Ascending aorta (tissue), 2 donors: ENCODE results near the gene BICRA. TPM values are rescaled to one million over a fixed set of nuclear protein-coding genes. Genes with fewer than 3 reads are reported as not detected.

ENCODE experiments used
- DNase-seq, 2 donors: peaks; one replicate each; pipeline ENCODE4 v3.0.0-alpha.2; 2019; ENCODE audit warnings: low spot score in 2 of 2
- H3K27ac ChIP-seq, 2 donors: fragments of 200-600 bp; sonication (generic); one replicate each; pipeline ENCODE4 v1.5.1; 2016 to 2017; ENCODE audit warnings: mild to moderate bottlenecking in 1 of 2
- H3K27me3 ChIP-seq: fragments of 200-600 bp; sonication (generic); one replicate; pipeline ENCODE4 v1.5.1; 2017
- H3K36me3 ChIP-seq, 2 donors: fragments of 200-600 bp; sonication (generic); one replicate each; pipeline ENCODE4 v1.5.1; 2016
- H3K4me1 ChIP-seq, 2 donors: fragments of 200-600 bp; sonication (generic); one replicate each; pipeline ENCODE4 v1.5.1; 2016 to 2017; ENCODE audit warnings: mild to moderate bottlenecking in 1 of 2
- H3K4me3 ChIP-seq, 2 donors: fragments of 200-600 bp; sonication (generic); one replicate each; pipeline ENCODE4 v1.5.1; 2016 to 2017; ENCODE audit warnings: mild to moderate bottlenecking in 1 of 2
- H3K9me3 ChIP-seq, 2 donors: fragments of 200-600 bp; sonication (generic); one replicate each; pipeline ENCODE4 v1.5.1; 2016
- intact Hi-C: fragments of 100-400 bp; cut with DNase I; formaldehyde crosslinking; loops from one replicate; pipeline ENCODE4 v1.15.1; 2023
- total RNA-seq: library from RNA; depleted of rRNA; stranded (reverse); fragments of >200 nt; gene quantifications from one replicate; pipeline ENCODE4 v1.1.0, GENCODE V29; 2016
- TF ChIP-seq, protein P1 (sequence below), 3 experiments: fragments of 200-600 bp in 2 of 3; fragments of 450-650 bp in 1 of 3; sonication (generic) in 2 of 3; IDR thresholded peaks; one replicate each; pipeline ENCODE4 v1.5.1; 2016 to 2019; ENCODE audit warnings: antibody characterized with exemption in 3 of 3, mild to moderate bottlenecking in 1 of 3, moderate library complexity in 1 of 3

Gene BICRA
- total RNA-seq, 1 donor from 2014 or later, result 19.7 TPM

DNA sequence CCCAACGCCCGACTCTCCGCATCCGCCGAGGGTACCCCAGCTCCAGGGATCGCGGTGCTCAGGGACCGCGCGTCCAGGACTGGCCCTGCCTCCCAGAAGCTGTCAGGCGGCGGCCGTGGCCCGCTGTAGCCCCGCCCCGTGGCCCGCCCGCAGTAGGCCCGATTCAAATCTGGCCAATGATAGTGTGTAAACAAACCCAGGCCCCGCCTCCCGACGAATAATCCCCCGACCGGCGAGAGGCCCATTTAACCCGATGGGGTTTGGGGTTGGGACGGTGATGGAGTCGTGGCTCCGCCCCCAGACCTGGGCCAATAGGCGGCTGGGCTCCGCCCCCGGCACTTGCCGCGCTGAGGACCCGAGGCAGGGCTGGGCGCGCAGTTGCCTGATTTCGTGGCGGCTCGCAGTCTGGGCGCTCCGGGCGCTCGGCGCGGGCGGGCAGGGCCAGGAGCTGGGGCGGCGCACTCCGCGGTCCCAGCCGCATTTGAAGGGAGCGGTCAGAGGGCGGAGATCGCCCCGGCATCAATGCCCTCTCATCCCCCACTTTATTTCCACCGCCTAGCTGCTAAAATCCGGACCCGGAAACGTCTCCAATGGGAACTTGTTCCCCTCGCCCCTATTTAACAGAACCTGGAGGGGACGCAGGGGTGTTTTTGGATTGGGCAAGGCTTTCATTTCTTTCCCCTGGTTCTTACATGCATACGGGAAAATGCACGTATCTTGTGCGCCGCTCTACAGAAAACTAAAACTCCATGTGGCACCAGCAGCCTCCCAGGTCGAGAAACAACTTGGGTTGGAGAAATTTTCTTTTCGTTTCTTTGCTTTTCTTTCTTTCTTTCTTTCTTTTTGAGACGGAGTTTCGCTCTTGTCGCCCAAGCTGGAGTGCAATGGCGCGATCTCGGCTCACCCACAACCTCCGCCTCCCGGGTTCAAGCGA, 8.4 kb upstream of the BICRA start:
- no peaks in the 10 kb centered on the region for H3K9me3 ChIP-seq
- intact Hi-C loops, result loop anchor here (1.0 to 10.0 kb wide), 5 partner anchors 8 to 326 kb away; partner anchors contain the start of genes INAFM1, NAPA and ZNF541
- DNase-seq, result peak; percentile 99 to 100
- peaks cover 0 to 13% of the 10 kb centered on the region in 2 donors for H3K4me1 ChIP-seq
- H3K27ac ChIP-seq, result peak overlapping the region; percentile 74 to 84
- no peaks in the 10 kb centered on the region for H3K36me3 ChIP-seq
- peak overlapping the region; percentile 55 to 69 for H3K4me3 ChIP-seq
- TF ChIP-seq, protein P1, sequence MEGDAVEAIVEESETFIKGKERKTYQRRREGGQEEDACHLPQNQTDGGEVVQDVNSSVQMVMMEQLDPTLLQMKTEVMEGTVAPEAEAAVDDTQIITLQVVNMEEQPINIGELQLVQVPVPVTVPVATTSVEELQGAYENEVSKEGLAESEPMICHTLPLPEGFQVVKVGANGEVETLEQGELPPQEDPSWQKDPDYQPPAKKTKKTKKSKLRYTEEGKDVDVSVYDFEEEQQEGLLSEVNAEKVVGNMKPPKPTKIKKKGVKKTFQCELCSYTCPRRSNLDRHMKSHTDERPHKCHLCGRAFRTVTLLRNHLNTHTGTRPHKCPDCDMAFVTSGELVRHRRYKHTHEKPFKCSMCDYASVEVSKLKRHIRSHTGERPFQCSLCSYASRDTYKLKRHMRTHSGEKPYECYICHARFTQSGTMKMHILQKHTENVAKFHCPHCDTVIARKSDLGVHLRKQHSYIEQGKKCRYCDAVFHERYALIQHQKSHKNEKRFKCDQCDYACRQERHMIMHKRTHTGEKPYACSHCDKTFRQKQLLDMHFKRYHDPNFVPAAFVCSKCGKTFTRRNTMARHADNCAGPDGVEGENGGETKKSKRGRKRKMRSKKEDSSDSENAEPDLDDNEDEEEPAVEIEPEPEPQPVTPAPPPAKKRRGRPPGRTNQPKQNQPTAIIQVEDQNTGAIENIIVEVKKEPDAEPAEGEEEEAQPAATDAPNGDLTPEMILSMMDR (IDR thresholded peaks at IDR 0.05), result no peak
- no peaks in the 10 kb centered on the region for H3K27me3 ChIP-seq

DNA sequence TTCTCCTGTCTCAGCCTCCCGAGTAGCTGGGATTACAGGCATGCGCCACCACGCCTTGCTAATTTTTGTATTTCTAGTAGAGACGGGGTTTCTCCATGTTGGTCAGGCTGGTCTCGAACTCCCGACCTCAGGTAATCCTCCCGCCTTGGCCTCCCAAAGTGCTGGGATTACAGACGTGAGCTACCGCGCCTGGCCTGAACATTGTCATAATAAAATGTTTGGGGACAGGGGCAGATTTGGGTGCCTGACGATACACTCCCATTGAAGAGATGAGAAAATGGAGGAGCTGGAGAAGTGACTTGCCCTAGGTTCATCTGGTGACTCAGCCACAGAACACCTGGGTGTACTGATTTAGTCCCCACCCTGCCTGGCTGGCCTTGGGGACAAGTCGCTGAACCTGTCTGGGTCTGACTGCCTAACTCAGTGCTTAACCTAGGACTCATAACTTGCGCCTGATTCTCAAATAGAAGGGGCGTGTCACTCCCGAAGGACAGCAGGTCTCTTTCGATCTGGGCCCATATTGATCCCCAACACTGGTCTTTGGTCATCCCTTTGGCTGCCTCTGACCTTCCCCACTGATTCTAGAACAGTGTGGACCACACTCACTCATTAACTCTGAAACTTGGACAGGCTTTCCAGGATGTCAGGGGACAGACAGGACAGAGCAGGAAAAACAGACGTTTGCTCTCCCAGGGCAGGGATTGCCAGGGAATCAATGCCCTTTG, 7.6 kb upstream of the BICRA start:
- intact Hi-C loops, result loop anchor here (2.0 to 10.0 kb wide), 2 partner anchors 29 to 327 kb away; partner anchors contain the start of genes INAFM1 and ZNF541
- no peak for DNase-seq
- peak overlapping the region; percentile 55 to 69 for H3K4me3 ChIP-seq
- no peaks in the 10 kb centered on the region for H3K27me3 ChIP-seq
- no peaks in the 10 kb centered on the region for H3K36me3 ChIP-seq
- TF ChIP-seq, protein P1 (IDR thresholded peaks at IDR 0.05), result no peak
- H3K4me1 ChIP-seq, result peaks cover 0 to 13% of the 10 kb centered on the region in 2 donors
- no peaks in the 10 kb centered on the region for H3K9me3 ChIP-seq
- H3K27ac ChIP-seq, result peak overlapping the region; percentile 74 to 84

DNA sequence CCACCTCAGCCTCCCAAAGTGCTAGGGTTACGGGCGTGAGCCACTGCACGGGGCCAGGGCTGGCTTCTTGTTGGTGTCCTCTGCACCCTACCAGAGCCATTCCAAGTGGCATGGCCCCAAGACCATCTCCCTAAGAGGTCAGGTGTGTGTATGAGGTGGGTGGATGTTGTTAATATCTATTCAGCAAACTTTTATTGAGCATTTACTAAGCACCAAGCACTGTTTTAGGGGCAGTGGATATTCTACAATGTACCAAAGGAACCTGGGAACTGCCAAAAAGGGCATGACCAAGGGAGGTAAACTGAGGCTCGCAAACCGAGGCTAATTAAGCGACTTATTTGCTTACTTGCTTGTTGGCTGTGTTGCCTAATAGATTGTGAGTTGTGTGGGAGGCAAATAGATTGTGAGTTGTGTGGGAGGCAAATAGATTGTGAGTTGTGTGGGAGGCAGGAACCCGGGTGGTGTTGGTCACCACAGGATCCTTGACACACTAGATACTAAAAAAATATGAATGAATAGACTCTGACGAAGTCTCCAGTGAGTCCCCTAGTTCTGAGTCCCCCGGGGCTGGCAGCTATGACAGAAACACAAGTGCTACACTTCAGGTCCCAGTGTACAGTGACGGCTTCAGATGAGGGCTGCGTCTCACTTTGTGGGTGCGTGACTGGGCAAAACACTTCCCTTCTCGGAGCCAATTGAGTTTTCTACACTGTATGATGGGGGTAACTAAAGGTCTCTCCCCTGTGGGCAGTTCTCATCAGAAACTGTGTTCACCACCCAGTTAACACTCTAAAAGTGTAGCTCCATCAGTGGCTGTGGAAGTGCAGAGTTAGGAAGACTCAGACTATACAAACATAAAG, 5.0 kb upstream of the BICRA start:
- H3K27ac ChIP-seq, result no peak overlapping the region
- intact Hi-C loops, result loop anchor here (10.0 kb wide), 1 partner anchor 329 kb away; the partner anchor contains the start of gene INAFM1
- no peaks in the 10 kb centered on the region for H3K36me3 ChIP-seq
- TF ChIP-seq, protein P1 (IDR thresholded peaks at IDR 0.05), result no peak
- H3K9me3 ChIP-seq, result no peaks in the 10 kb centered on the region
- no peak for DNase-seq
- H3K4me3 ChIP-seq, result no peak overlapping the region
- no peaks in the 10 kb centered on the region for H3K27me3 ChIP-seq
- peaks cover 0 to 17% of the 10 kb centered on the region in 2 donors for H3K4me1 ChIP-seq

DNA sequence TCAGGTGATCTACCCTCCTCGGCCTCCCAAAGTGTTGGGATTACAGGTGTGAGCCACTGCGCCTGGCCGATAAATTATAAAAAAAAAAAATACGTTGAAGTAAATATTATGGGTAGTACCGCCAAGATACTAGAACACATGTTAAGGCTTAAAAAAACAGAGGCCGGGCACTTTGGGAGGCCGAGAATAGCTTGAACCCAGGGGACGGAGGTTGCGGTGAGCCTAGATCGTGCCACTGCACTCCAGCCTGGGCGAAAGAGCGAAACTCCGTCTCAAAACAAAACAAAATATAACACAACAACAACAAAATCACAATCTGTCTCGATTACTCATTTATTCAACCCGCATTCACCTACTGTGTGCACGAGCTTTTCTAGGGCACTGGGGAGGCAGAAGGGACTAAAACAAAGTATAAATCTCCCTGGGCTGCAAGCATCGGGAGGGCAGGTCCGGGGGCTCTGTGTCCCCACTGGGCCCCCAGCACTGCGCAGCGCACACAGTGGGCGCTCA, 1.3 kb upstream of the BICRA start:
- intact Hi-C loops, result loop anchor here (1.0 to 10.0 kb wide), 6 partner anchors 7 to 333 kb away; partner anchors contain the start of genes INAFM1 and NAPA
- H3K27ac ChIP-seq, result peak overlapping the region; percentile 94 to 97
- no peaks in the 10 kb centered on the region for H3K36me3 ChIP-seq
- H3K9me3 ChIP-seq, result no peaks in the 10 kb centered on the region
- no peaks in the 10 kb centered on the region for H3K27me3 ChIP-seq
- H3K4me1 ChIP-seq, result peaks cover 2 to 31% of the 10 kb centered on the region in 2 donors
- H3K4me3 ChIP-seq, result peak overlapping the region; percentile 84 to 97
- no peak for DNase-seq
- TF ChIP-seq, protein P1 (IDR thresholded peaks at IDR 0.05), result no peak
